Lung (tissue), 12 donors: Measurements from ENCODE around the gene RERG. TPM values are rescaled to one million over a fixed set of nuclear protein-coding genes. Genes with fewer than 3 reads are reported as not detected.
"Not testable (repeated sequence)": the region's sequence is repeated elsewhere in the genome, so short reads cannot be mapped to it uniquely, and the experiment has no call there.

Experiments
- ATAC-seq: fragments of 200-7000 bp; cut with Tn5 transposase; one replicate; pipeline ENCODE4 v1.9.1; 2020; ENCODE audit warnings: moderate number of reproducible peaks; ENCODE audit not compliant: insufficient read depth, low FRiP score
- DNase-seq, 3 donors: peaks; one replicate each; pipeline ENCODE4 v3.0.0-alpha.2; 2013 to 2017
- H3K27ac ChIP-seq, 2 donors: one replicate each; pipeline ENCODE4 v1.5.1; 2013; ENCODE audit warnings: mild to moderate bottlenecking in 2 of 2, moderate library complexity in 2 of 2, control low read depth in 1 of 2, inconsistent platforms in 1 of 2, low read depth in 1 of 2, low read length in 1 of 2
- H3K27me3 ChIP-seq, 3 donors: one replicate each; pipeline ENCODE4 v1.5.1; 2013; ENCODE audit warnings: low read length in 2 of 3; ENCODE audit not compliant: control insufficient read depth in 3 of 3, insufficient read depth in 3 of 3
- H3K36me3 ChIP-seq, 4 donors: one replicate each; pipeline ENCODE4 v1.5.1; 2013; ENCODE audit warnings: low read length in 4 of 4, mild to moderate bottlenecking in 1 of 4, moderate library complexity in 1 of 4; ENCODE audit not compliant: control insufficient read depth in 4 of 4, insufficient read depth in 4 of 4
- H3K4me1 ChIP-seq, 5 donors: one replicate each; pipeline ENCODE4 v1.5.1; 2013; ENCODE audit warnings: low read length in 5 of 5, mild to moderate bottlenecking in 2 of 5, moderate library complexity in 1 of 5; ENCODE audit not compliant: control insufficient read depth in 5 of 5, insufficient read depth in 5 of 5
- H3K4me3 ChIP-seq: one replicate; pipeline ENCODE4 v1.5.1; 2013; ENCODE audit warnings: mild to moderate bottlenecking, control low read depth, moderate library complexity
- H3K9ac ChIP-seq, 2 donors: one replicate each; pipeline ENCODE4 v1.5.1; 2013; ENCODE audit warnings: low read length in 2 of 2, control low read depth in 1 of 2; ENCODE audit not compliant: insufficient read depth in 1 of 2
- H3K9me3 ChIP-seq, 4 donors: one replicate each; pipeline ENCODE4 v1.5.1; 2013; ENCODE audit warnings: low read length in 3 of 4, mild to moderate bottlenecking in 1 of 4, moderate library complexity in 1 of 4; ENCODE audit not compliant: control insufficient read depth in 4 of 4, insufficient read depth in 3 of 4
- WGBS, 2 donors: extraction: QIAGEN DNeasy Blood & Tissue Kit; methylation state at CpG; one replicate each; pipeline ENCODE4 v1.1.7; 2013; 5-methylcytosine and 5-hydroxymethylcytosine counted together
- polyA plus RNA-seq, 2 donors: library from polyadenylated mRNA; stranded (reverse); fragments of 200-250 nt; gene quantifications; one replicate each; pipeline ENCODE4 v1.2.1, GENCODE V29; 2013
- total RNA-seq, 2 donors: library from RNA; depleted of rRNA in 1 of 2; stranded (reverse); fragments of >200 nt in 1 of 2; gene quantifications; one replicate each; pipeline ENCODE4 v1.2.1, GENCODE V29; 2014 to 2021
- TF ChIP-seq, protein P1 (sequence below): IDR thresholded peaks from 2 replicates; pipeline ENCODE4 v1.5.1; 2012; ENCODE audit warnings: mild to moderate bottlenecking; ENCODE audit errors: control extremely low read depth, extremely low read depth
- donor health status: control.
- donor health status: control.
- donor health status: Bipolar disorder and iron deficiency.
- donor health status: healthy.
- donor health status: DM: yes; HTN: yes; CAD: no.

RERG gene
- total and polyA plus RNA-seq, 4 donors = 3.3 to 20.1 (median 8.5) TPM

DNA sequence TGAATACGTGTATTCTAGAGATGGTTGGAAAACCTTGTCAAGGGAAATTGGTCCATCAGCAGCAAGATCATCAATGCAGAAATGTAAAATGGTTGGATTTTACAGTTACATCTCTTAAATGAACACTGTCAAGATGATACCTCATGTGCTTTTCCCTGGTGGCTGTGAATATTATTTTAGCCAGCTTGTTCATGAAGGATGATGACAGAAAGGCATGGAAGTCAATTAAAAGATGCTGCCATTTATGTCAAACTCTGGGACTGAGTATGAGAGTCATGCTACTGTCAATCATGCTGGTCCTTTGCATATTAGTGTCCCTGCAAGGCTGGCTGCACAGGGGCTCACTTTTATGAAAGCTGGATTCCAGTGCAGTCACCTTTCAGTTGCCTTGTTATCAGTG is 10.3 kb upstream of the RERG start:
- H3K9me3 ChIP-seq = no peaks in the 10 kb centered on the region
- H3K4me3 ChIP-seq = no peak overlapping the region
- H3K27ac ChIP-seq = no peak overlapping the region
- H3K4me1 ChIP-seq = no peaks in the 10 kb centered on the region
- H3K9ac ChIP-seq = no peak overlapping the region
- H3K27me3 ChIP-seq = peaks cover 0 to 6% (median 0%) of the 10 kb centered on the region in 3 donors
- 76 to 86% methylated on average over 1 of the region's 1 CpG for WGBS, 2 donors
- ATAC-seq (no peak), DNase-seq (no peak)
- TF ChIP-seq, protein P1, sequence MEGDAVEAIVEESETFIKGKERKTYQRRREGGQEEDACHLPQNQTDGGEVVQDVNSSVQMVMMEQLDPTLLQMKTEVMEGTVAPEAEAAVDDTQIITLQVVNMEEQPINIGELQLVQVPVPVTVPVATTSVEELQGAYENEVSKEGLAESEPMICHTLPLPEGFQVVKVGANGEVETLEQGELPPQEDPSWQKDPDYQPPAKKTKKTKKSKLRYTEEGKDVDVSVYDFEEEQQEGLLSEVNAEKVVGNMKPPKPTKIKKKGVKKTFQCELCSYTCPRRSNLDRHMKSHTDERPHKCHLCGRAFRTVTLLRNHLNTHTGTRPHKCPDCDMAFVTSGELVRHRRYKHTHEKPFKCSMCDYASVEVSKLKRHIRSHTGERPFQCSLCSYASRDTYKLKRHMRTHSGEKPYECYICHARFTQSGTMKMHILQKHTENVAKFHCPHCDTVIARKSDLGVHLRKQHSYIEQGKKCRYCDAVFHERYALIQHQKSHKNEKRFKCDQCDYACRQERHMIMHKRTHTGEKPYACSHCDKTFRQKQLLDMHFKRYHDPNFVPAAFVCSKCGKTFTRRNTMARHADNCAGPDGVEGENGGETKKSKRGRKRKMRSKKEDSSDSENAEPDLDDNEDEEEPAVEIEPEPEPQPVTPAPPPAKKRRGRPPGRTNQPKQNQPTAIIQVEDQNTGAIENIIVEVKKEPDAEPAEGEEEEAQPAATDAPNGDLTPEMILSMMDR = no peak
- H3K36me3 ChIP-seq = no peaks in the 10 kb centered on the region

GRCh38 chr12:15230751-15231150 is 9.5 kb upstream of the RERG start:
- H3K27me3 ChIP-seq = peaks cover 0 to 6% (median 0%) of the 10 kb centered on the region in 3 donors
- TF ChIP-seq, protein P1 = no peak
- no peak overlapping the region for H3K27ac ChIP-seq
- no peaks in the 10 kb centered on the region for H3K36me3 ChIP-seq
- no peaks in the 10 kb centered on the region for H3K4me1 ChIP-seq
- H3K9me3 ChIP-seq = no peaks in the 10 kb centered on the region
- no peak overlapping the region for H3K4me3 ChIP-seq
- DNase-seq (no peak), ATAC-seq (no peak)
- no peak overlapping the region for H3K9ac ChIP-seq

- H3K4me1 ChIP-seq = peaks cover 0 to 3% (median 0%) of the 10 kb centered on the region in 5 donors
- H3K27ac ChIP-seq = no peak overlapping the region
- TF ChIP-seq, protein P1 = no peak
- H3K9me3 ChIP-seq = no peaks in the 10 kb centered on the region
- no peak overlapping the region for H3K9ac ChIP-seq
- H3K36me3 ChIP-seq = no peaks in the 10 kb centered on the region
- DNase-seq (no peak), ATAC-seq (no peak)
- H3K27me3 ChIP-seq = peaks cover 0 to 6% (median 0%) of the 10 kb centered on the region in 3 donors
- H3K4me3 ChIP-seq = no peak overlapping the region
Measured at GRCh38 chr12:15230137-15230536, 8.9 kb upstream of the RERG start.

DNA sequence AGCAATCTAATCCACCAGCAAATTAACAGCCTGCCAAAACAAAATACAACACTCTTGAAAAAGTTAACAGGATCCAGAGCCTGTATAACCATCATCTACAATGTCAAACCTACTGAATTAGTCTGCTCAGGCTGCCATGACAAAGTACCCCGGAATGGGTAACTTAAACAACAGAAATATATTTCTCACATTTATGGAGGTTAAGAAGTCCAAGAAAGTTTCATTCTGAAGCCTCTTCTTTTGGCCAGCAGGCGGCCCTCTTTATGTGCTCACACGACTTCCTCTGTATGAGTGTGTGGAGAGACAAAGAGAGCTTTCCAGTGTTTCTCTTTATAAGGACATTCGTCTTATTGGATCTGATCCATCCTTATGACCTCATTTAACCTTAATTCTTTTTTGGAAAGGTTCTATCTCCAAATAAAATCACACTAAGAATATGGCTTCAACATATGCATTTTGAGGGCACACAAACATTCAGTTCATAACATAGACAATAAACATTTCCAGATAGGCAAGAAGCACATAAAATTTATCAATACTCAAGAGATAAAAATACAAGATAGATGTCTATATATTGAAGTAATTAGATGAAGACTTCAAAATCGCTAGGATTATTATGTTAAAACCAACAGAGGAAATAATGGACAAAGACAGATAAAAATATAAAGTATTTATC is 5.9 kb upstream of the RERG start:
- H3K4me3 ChIP-seq = no peak overlapping the region
- H3K36me3 ChIP-seq = no peaks in the 10 kb centered on the region
- H3K27me3 ChIP-seq = peaks cover 0 to 3% (median 0%) of the 10 kb centered on the region in 3 donors
- H3K4me1 ChIP-seq = peaks cover 0 to 8% (median 0%) of the 10 kb centered on the region in 5 donors
- DNase-seq (peak in 2 of 3 donors; percentile 39 to 57), ATAC-seq (peak; percentile 79)
- TF ChIP-seq, protein P1 = peak; percentile 35
- no peak overlapping the region for H3K27ac ChIP-seq
- no peak overlapping the region for H3K9ac ChIP-seq
- no peaks in the 10 kb centered on the region for H3K9me3 ChIP-seq
- WGBS, 2 donors = 15 to 24% methylated on average over 5 of the region's 5 CpGs

DNA sequence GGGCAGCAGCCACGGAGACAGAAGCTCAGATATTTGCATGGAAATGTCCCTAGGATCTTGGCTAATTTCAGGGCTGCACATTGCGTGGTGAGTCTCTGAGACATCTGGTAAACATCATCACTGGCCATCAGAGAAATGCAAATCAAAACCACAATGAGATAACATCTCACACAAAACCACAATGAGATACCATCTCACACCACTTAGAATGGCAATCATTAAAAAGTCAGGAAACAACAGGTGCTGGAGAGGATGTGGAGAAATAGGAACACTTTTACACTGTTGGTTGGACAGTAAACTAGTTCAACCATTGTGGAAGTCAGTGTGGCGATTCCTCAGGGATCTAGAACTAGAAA is 4.6 kb upstream of the RERG start:
- not testable (repeated sequence) for H3K27me3 ChIP-seq, H3K9ac ChIP-seq, H3K27ac ChIP-seq, DNase-seq, H3K36me3 ChIP-seq, H3K4me3 ChIP-seq, H3K9me3 ChIP-seq, ATAC-seq
- 50 to 71% methylated on average over 2 to 3 of the region's 3 CpGs for WGBS, 2 donors
- H3K4me1 ChIP-seq = peaks cover 0 to 12% (median 0%) of the 10 kb centered on the region in 5 donors
